H1 (cell line): ENCODE data around the gene GTF2A1L. TPM values are rescaled to one million over a fixed set of nuclear protein-coding genes. Genes with fewer than 3 reads are reported as not detected.

Experiments used
- POU5F1 ChIP-seq: IDR thresholded peaks from 2 replicates; pipeline ENCODE4 v1.6.1; 2011; ENCODE audit warnings: low read depth, mild to moderate bottlenecking, low read length, moderate library complexity
- ZNF274 ChIP-seq: IDR thresholded peaks from 2 replicates; pipeline ENCODE4 v1.7.0; 2012; ENCODE audit warnings: low read length, borderline replicate concordance; ENCODE audit errors: extremely low read depth
- polyA plus RNA-seq, 7 experiments: library from polyadenylated mRNA; depleted of rRNA in 3 of 7; stranded (reverse) in 5 of 7; unstranded in 2 of 7; fragments of >200 nt in 5 of 7; fragments of 200-250 nt in 2 of 7; gene quantifications; 1 replicate in 5 of 7; 2 replicates in 1 of 7; 4 replicates in 1 of 7; pipeline versions ENCODE4 v1.2.1 to v1.2.3, GENCODE V29; 2011 to 2013; ENCODE audit warnings: missing spikeins in 2 of 7, mixed read lengths in 2 of 7
- total RNA-seq: library from RNA; stranded (reverse); fragmentation: NEBNext Ultra II Directional; extraction: Animal tissue kit (Norgen Biotek cat#: 25700); gene quantifications from 2 replicates; pipeline ENCODE4 v1.2.1, GENCODE V29; 2021

The GTF2A1L gene
- total and polyA plus RNA-seq, 2 of the 8 experiments (the other 6 are each of a cell fraction or from before 2014, with no cell fraction given), result 0.18 TPM; not detected in 1

DNA sequence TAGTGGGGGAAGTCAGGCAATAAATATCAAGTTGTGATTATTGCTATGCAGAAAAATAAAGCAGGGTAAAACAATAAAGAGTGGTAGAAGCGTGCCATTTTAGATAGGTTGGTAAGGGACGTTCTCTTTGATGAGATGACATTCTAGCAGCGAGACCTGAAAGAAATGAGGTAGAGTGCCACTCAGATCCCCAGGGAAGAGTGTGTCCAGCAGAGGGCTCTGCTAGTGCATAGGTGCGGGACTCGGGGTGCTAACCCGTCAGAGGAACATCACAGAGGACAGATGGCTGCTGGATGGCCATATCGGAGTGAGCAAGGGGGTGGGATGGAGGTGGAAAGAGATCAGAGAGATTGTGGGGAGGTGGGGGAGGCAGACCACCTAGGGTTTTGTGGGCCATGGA is 16.3 kb upstream of the GTF2A1L start (continued):
- TF ChIP-seq POU5F1 (no peak), ZNF274 (no peak)
